ENCODE results near the gene ZNF423.

GRCh38 chr16:49822649-49823370 is 33.1 kb downstream of the ZNF423 start:
- TF ChIP-seq CTCF (IDR thresholded peaks at IDR 0.05) (no peak), EP300 (IDR thresholded peaks at IDR 0.05) (no peak), POLR2A (IDR thresholded peaks at IDR 0.05) (no peak)
